Colon (tissue), 2 donors: Measurements from ENCODE around the gene MESP2.

Experiments
- FAIRE-seq: peaks from 2 replicates; lab custom pipeline; 2012; peaks lifted over from hg19 to GRCh38; lab: Jason Lieb, UNC
- donor health status: control.
- donor health status: control.

MESP2 gene, protein sequence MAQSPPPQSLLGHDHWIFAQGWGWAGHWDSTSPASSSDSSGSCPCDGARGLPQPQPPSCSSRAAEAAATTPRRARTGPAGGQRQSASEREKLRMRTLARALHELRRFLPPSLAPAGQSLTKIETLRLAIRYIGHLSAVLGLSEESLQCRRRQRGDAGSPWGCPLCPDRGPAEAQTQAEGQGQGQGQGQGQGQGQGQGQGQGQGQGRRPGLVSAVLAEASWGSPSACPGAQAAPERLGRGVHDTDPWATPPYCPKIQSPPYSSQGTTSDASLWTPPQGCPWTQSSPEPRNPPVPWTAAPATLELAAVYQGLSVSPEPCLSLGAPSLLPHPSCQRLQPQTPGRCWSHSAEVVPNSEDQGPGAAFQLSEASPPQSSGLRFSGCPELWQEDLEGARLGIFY

DNA sequence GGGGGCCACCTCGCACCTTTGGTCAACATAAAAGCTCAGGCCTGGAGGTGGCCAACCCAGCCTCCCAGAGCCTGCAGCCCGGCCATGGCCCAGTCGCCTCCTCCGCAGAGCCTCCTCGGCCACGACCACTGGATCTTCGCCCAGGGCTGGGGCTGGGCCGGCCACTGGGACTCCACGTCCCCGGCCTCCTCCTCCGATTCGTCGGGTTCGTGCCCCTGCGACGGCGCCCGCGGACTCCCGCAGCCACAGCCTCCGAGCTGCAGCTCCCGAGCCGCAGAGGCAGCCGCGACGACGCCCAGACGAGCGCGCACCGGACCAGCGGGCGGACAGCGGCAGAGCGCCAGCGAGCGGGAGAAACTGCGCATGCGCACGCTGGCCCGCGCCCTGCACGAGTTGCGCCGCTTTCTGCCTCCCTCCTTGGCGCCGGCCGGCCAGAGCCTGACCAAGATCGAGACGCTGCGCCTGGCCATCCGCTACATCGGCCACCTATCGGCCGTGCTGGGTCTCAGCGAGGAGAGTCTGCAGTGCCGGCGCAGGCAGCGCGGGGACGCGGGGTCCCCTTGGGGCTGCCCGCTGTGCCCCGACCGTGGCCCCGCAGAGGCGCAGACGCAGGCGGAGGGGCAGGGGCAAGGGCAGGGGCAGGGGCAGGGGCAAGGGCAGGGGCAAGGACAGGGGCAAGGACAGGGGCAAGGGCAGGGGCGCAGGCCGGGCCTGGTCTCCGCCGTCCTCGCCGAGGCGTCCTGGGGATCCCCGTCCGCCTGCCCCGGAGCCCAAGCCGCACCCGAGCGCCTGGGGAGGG lies at the start of gene MESP2:
Gene MESP2 (plus strand): TSS at position 59 of the 799 bp plus-strand sequence. CDS start 26 bp downstream, at position 85.
- no peak for FAIRE-seq

DNA sequence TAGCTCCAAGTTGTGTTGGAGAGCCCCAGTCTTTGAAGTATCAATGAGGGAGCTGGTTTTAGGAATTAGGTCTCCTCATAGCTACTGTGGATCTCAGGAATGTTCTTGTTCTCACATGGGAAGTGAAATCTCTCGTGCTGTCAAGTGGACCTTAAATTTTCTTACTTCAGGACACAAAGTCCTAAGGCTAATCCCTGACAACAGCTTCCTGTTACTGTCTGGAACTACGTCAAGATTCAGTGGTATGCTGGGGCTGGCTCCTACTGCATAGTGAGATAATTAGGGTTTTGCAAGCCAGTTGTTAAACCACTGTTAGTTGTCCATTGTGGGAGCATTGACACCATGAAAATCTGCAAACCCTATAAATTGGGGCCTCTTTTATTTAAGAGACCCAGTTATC lies 47.9 kb upstream of the MESP2 start:
- FAIRE-seq = no peak

DNA sequence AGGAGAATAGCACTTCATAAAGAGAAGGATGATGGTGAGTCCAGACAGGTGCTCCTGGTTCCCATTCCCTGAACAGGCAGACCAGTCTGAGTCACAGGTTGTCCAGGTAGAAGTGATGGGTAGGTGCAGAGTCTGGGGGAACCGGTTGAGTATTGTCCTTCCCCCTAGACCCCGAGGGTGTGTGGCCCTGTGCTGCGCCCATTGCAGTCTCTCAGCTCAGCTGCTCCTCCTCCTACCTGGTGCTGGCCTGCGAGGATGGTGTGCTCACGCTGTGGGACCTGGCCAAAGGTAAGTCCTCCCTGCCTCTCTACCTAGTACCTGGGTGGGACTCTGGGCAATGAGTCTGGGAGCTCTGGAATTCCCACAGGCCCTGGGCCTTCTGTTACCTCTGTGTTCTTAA lies 44.9 kb upstream of the MESP2 start:
- no peak for FAIRE-seq

DNA sequence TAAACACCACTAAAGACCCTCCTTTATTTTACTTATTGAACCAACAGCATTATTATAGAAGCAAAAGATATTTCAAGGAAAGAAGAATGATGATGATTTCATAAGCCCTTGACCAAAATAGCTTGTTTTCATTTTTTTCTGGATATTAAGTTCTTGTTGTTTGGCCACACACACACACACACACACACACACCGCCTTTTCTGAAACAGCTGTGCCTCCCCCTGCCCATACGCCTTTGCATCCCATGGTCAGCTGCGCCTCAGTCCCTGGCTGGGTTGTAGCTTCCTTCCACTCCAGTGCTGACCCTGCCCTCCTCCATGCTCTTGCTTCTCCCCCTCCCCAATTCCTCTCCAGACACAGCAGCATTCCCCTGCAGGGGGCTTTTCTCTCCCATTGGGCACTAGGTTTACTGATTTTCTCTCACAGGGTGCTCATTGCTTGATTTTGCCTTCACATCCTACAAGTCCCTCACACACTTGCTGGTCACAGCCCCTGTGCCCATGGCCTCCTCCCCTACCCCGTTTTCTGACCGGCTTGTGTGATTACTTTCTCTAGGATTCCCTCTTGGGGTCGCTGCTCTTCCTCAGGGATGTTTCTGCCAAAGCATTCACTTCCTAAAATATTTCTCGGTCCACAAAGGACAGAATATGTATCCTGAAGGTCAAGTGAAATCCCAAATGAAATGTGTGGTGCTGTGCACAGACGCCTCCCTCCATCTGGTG lies 43.5 kb upstream of the MESP2 start:
- FAIRE-seq = no peak

DNA sequence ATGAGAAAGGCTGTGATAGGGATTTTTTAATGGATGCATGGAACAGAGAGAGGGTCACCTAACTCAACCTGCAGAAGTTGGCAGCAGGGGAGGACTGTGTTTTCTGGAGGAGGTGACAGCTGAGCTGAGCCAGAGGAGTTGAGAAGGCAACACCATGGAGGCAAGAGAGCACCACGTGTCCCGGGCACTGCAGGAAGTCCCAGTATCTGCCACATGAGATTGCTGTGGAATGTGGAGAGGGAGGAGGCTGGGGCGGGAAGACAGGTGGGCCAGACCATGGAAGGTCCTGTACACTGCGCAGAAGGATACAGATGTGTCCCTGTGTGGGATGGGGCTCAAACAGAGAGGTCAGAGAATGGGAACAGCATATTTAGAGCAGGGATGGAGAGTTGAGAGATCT lies 40.4 kb upstream of the MESP2 start:
- FAIRE-seq = no peak

DNA sequence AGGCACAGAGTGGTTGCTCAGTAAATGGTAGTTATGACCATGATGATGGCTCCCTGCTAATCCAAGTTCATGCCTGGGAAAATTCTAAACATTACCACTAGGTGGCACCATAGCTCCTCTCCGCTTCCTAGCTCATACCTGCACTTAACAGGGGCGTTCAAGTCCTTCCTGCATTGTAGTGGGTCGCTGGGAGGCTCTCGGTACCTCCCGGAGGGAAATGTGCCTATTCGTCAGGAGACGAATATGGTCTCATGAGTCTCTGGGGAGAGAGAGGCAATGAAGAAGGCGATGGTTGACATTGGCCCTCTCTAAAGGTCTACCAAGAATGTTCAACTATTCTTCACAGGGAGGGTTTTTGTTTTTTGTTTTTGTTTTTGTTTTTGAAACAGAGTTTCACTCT lies 36.0 kb upstream of the MESP2 start:
- peak; percentile 69 for FAIRE-seq

DNA sequence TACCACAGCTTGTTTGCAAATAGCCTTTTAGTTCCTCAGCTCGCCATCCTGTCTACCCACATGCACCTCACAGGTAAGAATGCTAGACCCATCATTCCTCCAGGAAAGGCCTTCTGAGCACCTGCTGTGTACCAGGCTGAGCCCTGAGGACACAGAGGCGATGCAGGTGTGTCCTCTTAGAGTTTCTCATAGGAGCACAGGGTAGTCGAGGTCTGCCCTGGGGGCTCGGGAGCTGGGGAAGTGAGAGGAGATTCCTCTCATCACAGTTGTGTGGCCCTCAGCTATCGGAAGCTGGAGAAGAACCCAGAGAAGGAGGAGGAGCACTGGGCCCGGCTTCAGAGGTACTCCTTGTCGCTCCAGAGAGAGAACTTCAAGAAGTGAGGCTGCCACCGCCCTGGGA lies 33.1 kb upstream of the MESP2 start:
- FAIRE-seq = no peak

DNA sequence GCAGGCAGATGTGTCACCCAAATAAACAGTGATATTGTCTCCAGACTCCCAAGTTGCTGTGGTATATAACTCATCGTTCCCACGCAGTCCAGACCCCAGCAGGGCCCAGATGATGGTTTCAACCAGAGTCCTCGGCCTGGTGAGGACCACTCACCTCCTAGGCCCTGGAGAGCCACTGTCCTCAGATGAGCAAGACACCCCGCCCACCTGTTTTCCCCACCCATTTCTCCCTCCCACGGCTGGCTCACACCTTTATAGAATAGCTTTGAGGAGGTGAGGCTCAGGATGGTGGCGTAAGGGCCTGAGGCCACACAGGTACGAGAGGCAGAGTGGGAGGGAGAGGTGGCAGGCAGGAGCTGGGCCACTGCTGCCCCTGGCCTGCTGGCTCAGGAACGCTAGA lies 32.5 kb upstream of the MESP2 start:
- FAIRE-seq = no peak

DNA sequence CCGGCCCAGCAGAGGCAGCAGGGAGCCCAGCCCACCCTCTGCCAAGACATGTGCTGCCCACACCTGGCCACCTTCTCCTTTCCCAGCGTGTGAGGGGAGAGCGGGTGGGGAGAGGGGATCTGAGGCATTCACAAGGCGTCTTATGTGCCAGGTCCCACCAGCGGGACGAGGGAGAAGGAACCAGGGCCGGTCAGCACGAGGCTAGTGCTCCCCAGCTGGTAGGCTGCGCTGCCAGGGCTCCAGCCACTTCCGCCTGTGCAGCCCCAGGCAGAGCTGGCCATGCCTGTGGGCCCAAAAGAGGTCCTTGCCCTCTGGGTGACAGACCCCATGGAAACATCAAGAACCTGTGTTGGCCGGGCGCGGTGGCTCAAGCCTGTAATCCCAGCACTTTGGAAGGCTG lies 31.0 kb upstream of the MESP2 start:
- no peak for FAIRE-seq

DNA sequence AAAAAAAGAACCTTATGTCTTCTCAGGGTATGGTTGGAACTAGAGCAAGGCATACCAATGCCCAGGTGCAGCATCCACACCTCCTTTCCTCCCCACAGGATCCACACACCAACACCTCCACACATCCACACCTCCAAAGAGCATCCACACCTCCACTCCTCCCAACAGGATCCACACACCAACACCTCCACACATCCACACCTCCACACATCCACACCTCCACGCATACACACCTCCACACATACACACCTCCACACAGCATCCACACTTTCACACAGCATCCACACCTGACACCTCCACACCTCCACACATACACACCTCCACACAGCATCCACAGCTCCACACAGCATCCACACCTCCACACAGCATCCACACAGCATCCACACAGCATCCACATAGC lies 30.4 kb upstream of the MESP2 start:
- FAIRE-seq = no peak

DNA sequence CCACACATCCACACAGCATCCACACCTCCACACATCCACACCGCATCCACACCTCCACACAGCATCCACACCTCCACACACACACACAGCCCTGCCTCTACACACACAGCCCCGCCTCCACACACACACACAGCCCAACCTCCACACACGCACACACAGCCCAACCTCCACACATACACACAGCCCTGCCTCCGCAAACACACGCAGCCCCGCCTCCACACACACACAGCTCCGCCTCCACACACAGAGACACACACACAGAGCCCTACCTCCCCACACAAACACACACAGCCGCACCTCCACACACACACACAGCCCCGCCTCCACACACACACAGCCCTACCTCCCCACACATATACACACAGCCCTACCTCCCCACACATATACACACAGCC lies 29.7 kb upstream of the MESP2 start:
- no peak for FAIRE-seq

DNA sequence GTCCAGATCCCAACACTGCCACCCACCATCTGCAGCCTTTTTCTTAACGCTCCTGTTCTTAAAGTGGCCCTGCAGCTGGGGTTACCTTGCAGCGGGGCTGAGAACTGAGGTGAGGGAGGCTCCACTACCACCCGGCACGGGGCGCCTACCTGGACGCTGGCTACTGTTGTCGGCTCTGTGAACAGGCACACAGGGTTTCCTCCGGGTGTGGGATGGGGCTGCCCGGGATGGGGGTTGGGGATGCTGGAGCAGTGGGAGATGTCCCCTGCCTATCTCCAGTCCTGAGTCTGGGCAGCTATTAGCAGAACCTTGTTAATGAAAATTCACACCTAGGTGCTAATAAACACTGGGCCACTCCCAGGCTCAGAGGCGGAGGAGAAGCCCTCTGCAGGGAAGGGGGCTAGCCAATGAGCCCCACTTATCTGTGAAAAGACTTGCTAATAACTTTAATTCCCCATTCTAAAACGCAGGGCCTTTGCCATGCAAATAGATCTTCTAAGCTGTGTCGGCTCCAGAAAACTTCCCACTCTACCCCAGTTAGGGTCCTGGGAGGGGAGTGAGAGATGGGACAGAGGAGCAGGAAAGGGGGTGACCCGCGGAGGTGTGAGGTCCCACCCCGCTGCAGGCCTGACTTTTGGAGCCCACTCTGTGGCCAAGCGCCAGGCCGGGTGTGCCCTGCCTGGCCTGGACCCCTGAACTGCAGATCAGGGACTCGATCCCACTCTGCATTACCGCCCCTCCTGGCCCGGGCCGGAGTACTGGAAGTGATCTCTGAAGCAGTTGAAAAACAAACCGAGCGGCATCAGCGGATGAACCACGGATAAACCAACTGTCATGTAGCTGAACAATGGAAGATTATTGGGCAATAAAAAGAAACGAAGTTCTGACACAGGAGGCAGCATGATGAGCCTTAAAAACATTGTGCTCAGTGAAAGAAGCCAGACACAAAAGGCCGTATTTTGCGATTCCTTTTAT lies 28.1 kb upstream of the MESP2 start:
- no peak for FAIRE-seq

DNA sequence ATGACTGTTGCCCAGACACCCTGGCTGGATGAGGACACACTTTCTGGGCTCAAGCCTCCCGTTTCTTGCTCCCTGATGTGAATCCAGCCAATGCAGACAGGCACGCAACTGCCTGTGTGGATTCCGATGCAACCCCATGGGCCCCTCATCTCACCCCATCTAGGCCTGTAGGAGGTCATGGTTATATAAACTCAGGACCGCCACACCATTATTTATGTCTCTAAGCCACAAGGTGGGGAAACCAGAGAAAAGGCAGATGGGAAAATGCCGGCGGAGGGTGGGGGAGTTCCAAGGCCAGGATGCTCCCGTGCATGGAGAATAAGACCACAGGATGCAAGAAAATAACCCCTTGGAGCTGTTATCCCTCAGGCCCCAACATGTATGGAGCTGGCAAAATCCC lies 27.1 kb upstream of the MESP2 start:
- no peak for FAIRE-seq

DNA sequence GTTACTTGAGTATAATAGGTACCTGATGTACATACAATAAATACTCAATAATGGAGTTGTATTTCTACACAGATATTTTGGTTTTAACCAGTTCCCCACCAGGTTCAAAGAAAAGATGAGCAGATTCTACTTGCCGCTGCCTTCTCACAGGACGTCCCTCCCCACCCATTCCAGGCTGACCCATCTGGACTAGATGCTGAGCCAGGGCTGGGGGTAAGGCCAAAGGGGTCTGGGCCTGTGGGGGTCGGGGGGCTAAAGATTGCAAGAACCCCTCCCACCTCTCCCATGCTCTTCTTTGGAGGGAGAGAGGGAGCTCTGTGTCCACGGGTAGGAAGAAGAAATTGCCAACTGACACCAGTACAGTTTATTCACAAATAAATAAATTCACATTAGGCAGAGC lies 26.6 kb upstream of the MESP2 start:
- no peak for FAIRE-seq

DNA sequence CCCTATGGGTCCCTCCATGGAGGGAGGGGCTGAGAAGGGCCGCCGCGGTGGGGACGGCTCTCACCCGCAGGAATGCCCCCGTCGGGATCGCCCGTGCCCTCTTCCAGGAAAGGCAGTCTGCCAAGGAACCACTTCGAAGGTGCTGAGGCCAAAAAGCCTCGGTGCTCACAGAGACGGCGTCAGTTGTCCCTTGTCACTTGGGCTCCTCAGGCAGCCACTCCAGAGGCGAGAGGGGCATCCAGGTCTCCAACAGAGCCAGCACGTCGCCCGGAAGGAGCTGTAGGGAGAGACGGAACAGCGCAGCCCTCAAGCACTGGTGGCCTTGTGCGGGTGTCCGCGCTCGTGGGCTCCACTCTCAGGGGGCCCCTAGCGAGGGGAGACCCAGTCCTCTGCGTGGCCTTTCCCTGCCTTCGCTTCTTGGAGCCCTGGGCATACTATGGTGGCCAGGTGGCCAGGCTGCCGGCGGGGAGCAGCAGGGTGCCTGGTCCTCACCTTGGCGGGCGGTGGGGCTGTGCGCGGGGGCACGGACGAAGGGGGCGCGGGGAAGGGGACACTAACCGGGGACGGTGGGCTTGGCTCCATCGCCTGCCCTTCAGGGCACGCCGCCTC lies 26.1 kb upstream of the MESP2 start:
- no peak for FAIRE-seq

DNA sequence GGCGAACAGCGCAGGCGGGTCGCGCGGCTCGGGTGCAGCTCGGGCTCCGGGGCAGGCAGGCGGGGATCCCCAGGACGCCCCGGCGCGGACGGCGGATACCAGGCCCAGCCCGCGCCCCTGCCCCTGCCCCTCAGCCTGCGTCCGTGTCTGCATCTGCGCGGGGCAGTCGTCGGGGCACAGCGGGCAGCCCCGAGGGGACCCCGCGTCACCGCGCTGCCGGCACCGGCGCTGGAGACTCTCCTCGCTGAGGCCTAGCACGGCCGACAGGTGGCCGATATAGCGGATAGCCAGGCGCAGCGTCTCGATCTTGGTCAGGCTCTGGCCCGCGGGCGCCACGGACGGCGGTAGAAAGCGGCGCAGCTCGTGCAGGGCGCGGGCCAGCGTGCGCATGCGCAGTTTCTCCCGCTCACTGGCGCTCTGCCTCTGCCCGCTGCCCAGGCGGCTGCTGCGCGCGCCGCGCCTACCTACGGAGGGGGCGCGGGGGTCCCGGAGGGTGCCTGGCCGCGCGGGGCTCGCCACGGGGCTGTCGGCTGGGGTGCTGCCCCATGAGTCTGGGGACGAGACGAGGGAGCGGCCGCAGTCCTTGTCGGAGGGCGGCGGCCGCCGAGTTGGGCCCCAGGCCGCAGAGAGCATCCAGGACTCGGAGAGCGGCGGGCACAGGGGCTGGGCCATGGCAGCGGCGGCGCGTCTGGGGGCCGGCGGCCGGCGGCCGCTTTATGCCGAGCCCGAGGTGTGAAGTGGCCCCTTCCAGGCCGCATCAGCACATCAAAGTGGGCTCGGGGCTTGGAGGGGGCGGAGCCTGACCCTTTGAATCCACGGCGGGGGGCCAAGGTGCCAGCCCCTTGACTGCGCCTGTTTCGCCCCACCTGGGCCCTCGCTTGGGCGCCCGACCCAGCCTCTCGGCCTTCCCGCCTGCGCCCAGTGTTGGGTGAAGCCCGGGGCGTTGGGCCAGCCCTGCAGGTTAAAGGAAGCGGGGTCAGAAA lies 25.3 kb upstream of the MESP2 start, which contains the start of gene MESP1:
Gene MESP1 (minus strand): TSS at position 690 of the 983 bp plus-strand sequence. CDS start 18 bp downstream, at position 672.
- no peak for FAIRE-seq

DNA sequence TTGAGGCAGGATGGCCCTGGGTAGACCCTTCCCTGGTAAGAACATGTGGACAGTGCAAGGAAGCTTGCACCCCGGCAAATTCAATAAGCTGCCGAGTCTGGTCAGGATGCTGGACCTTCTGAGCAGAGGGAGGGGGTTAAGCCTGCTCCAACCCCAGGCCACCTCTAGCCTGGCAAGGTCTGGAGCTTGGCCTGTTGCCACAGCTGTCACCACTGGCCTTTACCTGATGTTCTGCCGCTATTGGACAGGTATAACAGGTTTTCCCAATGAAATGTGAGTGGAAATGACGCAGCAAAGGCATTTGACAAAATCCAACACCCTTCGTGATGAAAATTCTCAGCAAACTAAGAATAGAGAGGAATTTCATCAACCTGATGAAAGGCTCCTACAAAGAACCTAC lies 24.4 kb upstream of the MESP2 start:
- FAIRE-seq = no peak

DNA sequence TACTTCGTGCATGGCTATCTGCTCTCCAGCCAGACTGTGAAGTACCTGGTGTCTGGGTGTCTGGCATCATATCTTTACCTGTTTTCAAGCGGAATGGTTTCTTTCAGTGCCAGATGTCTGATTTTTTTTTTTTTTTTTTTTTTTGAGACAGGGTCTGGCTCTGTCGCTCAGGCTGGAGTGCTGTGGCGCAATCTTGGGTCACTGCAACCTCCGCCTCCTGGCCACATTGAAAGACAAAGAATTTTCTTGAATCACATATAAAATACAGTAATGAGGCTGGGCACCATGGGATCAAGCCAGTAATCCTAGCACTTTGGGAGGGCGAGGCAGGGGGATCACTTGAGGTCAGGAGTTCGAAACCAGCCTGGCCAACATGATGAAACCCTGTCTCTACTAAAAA lies 22.3 kb upstream of the MESP2 start:
- FAIRE-seq = no peak

DNA sequence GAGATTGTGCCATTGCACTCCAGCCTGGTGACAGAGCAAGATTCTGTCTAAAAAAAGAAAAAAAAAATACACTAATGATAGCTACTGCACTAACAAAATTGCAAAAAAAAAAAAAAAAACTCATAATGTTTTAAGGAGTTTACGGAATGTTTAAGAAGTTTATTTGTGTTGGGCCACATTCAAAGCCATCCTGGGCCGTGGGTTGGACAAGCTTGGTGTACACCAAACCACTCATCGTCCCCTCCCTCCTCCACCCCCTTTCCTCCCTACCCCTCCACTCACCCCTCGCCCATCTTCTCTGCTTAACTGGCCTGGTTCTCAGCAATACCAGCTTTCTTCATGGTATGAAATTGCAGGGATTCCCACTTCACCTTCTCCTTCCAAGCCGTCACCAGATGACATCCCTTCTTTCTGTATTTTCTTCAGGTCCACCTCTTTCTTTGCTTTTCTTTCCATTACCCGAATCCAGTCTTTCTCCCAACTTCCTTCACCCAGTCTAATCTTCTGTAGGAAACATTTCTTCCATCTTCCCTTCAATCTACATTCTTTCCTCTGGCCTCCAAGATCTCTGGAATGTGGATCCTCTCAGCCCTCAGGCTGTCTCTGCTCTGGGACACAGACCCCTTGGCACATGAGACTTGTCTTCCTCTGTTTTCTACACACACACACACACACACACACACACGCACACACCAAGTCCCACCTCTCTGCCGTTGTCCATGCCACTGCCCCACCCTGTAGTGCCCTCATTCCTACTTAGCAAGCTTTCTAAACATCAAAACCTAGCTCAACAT lies 21.6 kb upstream of the MESP2 start:
- no peak for FAIRE-seq
